Uterus (tissue), 4 donors: ENCODE data around the gene TAS1R3. TPM values are rescaled to one million over a fixed set of nuclear protein-coding genes. Genes with fewer than 3 reads are reported as not detected.
A peak's percentile ranks its signal among the peaks of the same experiment; 100 is the strongest.

Source experiments
- DNase-seq, 2 donors: peaks; one replicate each; pipeline ENCODE4 v3.0.0-alpha.2; 2019 to 2020
- H3K27ac ChIP-seq, 2 donors: fragments of 200-600 bp; sonication (generic); 1 replicate in 1 of 2; 2 replicates in 1 of 2; pipeline ENCODE4 v1.5.1; 2016 to 2018
- H3K27me3 ChIP-seq, 2 donors: fragments of 200-600 bp; sonication (generic); one replicate each; pipeline ENCODE4 v1.5.1; 2018 to 2019; ENCODE audit warnings: control low read depth in 1 of 2
- H3K36me3 ChIP-seq, 2 donors: fragments of 200-600 bp; sonication (generic); one replicate each; pipeline ENCODE4 v1.5.1; 2019; ENCODE audit warnings: control low read depth in 1 of 2
- H3K4me1 ChIP-seq, 2 donors: fragments of 200-600 bp; sonication (generic); one replicate each; pipeline ENCODE4 v1.5.1; 2018 to 2019; ENCODE audit warnings: control low read depth in 1 of 2
- H3K4me3 ChIP-seq, 2 donors: fragments of 200-600 bp; sonication (generic); 1 replicate in 1 of 2; 2 replicates in 1 of 2; pipeline ENCODE4 v1.5.1; 2018 to 2019; ENCODE audit warnings: mild to moderate bottlenecking in 1 of 2
- H3K9me3 ChIP-seq, 2 donors: fragments of 200-600 bp; sonication (generic); one replicate each; pipeline ENCODE4 v1.5.1; 2019; ENCODE audit warnings: control low read depth in 1 of 2
- CTCF ChIP-seq, 4 experiments: fragments of 200-600 bp in 2 of 4; fragments of 450-650 bp in 2 of 4; sonication (generic) in 2 of 4; IDR thresholded peaks; one replicate each; pipeline ENCODE4 v1.5.1; 2016 to 2019; ENCODE audit warnings: antibody characterized with exemption in 4 of 4, mild to moderate bottlenecking in 2 of 4, moderate library complexity in 1 of 4
- POLR2A ChIP-seq, 2 donors: fragments of 450-650 bp; IDR thresholded peaks; one replicate each; pipeline ENCODE4 v1.6.1; 2016; ENCODE audit warnings: antibody characterized with exemption in 2 of 2, mild to moderate bottlenecking in 1 of 2, moderate library complexity in 1 of 2
- intact Hi-C: fragments of 100-400 bp; cut with DNase I; formaldehyde crosslinking; loops from one replicate; pipeline ENCODE4 v1.15.1; 2023; ENCODE audit warnings: low total_unique reads
- total RNA-seq, 4 donors: library from RNA; depleted of rRNA in 3 of 4; stranded (reverse); fragments of >200 nt in 3 of 4; gene quantifications; one replicate each; pipeline versions ENCODE4 v1.1.0 to v1.2.4, GENCODE V29; 2014 to 2023
- donor health status: DM: yes; HTN: yes; CAD: no.

TAS1R3 gene
- total RNA-seq, 4 donors from 2014 or later, result 0.14 to 0.34 TPM; not detected in 2

GRCh38 chr1:1373815-1374588, 42.9 kb downstream of the TAS1R3 start:
- DNase-seq, result peak in 1 of 2 donors; percentile 30
- intact Hi-C loops, result no loop called here
- H3K4me3 ChIP-seq, result peak overlapping the region; percentile 82 to 89
- no peaks in the 10 kb centered on the region for H3K36me3 ChIP-seq
- TF ChIP-seq POLR2A (IDR thresholded peaks at IDR 0.05) (no peak), CTCF (IDR thresholded peaks at IDR 0.05) (no peak)
- H3K9me3 ChIP-seq, result no peaks in the 10 kb centered on the region
- peak overlapping the region; percentile 90 to 93 for H3K27ac ChIP-seq
- peaks cover 0 to 17% of the 10 kb centered on the region in 2 donors for H3K4me1 ChIP-seq
- H3K27me3 ChIP-seq, result no peaks in the 10 kb centered on the region

GRCh38 chr1:1374589-1374928, 43.5 kb downstream of the TAS1R3 start:
- intact Hi-C loops, result no loop called here
- no peak for DNase-seq
- Histone ChIP-seq H3K27me3 (no peaks in the 10 kb centered on the region), H3K36me3 (no peaks in the 10 kb centered on the region), H3K4me1 (peaks cover 0 to 17% of the 10 kb centered on the region in 2 donors), H3K9me3 (no peaks in the 10 kb centered on the region), H3K4me3 (peak overlapping the region; percentile 82 to 89), H3K27ac (peak overlapping the region; percentile 90 to 93)
- TF ChIP-seq CTCF (IDR thresholded peaks at IDR 0.05) (no peak), POLR2A (IDR thresholded peaks at IDR 0.05) (no peak)

GRCh38 chr1:1374929-1375662, 44.0 kb downstream of the TAS1R3 start, which contains the start of gene AURKAIP1:
Gene AURKAIP1, minus strand, starts transcription at chr1:1375207. Its CDS starts 451 bp downstream, at chr1:1374756.
- Histone ChIP-seq H3K27ac (peak within 1 kb of the TSS; percentile 90 to 93), H3K27me3 (no peaks in the 10 kb centered on the region), H3K9me3 (no peaks in the 10 kb centered on the region), H3K4me1 (peaks cover 0 to 17% of the 10 kb centered on the region in 2 donors), H3K36me3 (no peaks in the 10 kb centered on the region), H3K4me3 (peak within 1 kb of the TSS; percentile 82 to 89)
- intact Hi-C loops, result no loop called here
- peak; percentile 98 to 99 for DNase-seq
- peak; percentile 16 to 65 (median 40) for TF ChIP-seq CTCF (IDR thresholded peaks at IDR 0.05)
- TF ChIP-seq POLR2A (IDR thresholded peaks at IDR 0.05), result peak; percentile 47 to 63

- no peaks in the 10 kb centered on the region for H3K9me3 ChIP-seq
- peaks cover 0 to 15% of the 10 kb centered on the region in 2 donors for H3K4me1 ChIP-seq
- no peaks in the 10 kb centered on the region for H3K36me3 ChIP-seq
- DNase-seq, result no peak
- intact Hi-C loops, result no loop called here
- no peaks in the 10 kb centered on the region for H3K27me3 ChIP-seq
- no peak overlapping the region for H3K4me3 ChIP-seq
- no peak for TF ChIP-seq CTCF (IDR thresholded peaks at IDR 0.05)
- no peak for TF ChIP-seq POLR2A (IDR thresholded peaks at IDR 0.05)
- no peak overlapping the region for H3K27ac ChIP-seq
Observed at GRCh38 chr1:1376551-1377226, 45.6 kb downstream of the TAS1R3 start.
